IMR-90 (cell line): ENCODE data around the gene PRKCH. TPM values are rescaled to one million over a fixed set of nuclear protein-coding genes. Genes with fewer than 3 reads are reported as not detected.

Experiments
- ATAC-seq: fragments of 200-7000 bp; cut with Tn5 transposase; 2 replicates; pipeline ENCODE4 v1.9.1; 2020; ENCODE audit warnings: low read depth, mild to moderate bottlenecking, moderate library complexity
- BruUV-seq: library from RNA; stranded (reverse); fragments of 400-500 nt; replicated peaks from 2 replicates; lab custom pipeline; 2021; lab: Mats Ljungman, UMichigan
- CTCF ChIA-PET: fragments of 300-600 bp; formaldehyde crosslinking; extraction: SDS; loops from one replicate; lab custom pipeline; 2021; ENCODE audit warnings: antibody characterized with exemption; lab: Yijun Ruan, JAX
- POLR2A ChIA-PET: fragments of 300-600 bp; sonication (Branson Sonifier 250); formaldehyde crosslinking; loops from one replicate; lab custom pipeline; 2022; ENCODE audit warnings: antibody characterized with exemption; ENCODE audit not compliant: unreplicated experiment; lab: Charles Lee
- DNase-seq: peaks from one replicate; pipeline ENCODE4 v3.0.0; 2013
- H2AFZ ChIP-seq: replicated peaks from 2 replicates; pipeline ENCODE3; 2013; ENCODE audit warnings: low read length, mild to moderate bottlenecking; ENCODE audit not compliant: poor library complexity
- H2AK5ac ChIP-seq: 2 replicates; pipeline ENCODE4 v1.6.1; 2013; ENCODE audit warnings: low read depth, low read length, inconsistent platforms
- H2AK9ac ChIP-seq: replicated peaks from 2 replicates; pipeline ENCODE3; 2013; ENCODE audit warnings: mild to moderate bottlenecking, low read depth, low read length, moderate library complexity; ENCODE audit not compliant: poor library complexity
- H2BK120ac ChIP-seq: 2 replicates; pipeline ENCODE4 v1.6.1; 2013; ENCODE audit warnings: low read depth, low read length, inconsistent platforms
- H2BK15ac ChIP-seq: 3 replicates; pipeline ENCODE4 v1.6.1; 2013; ENCODE audit warnings: low read depth, low read length, inconsistent platforms
- H2BK20ac ChIP-seq: 2 replicates; pipeline ENCODE4 v1.6.1; 2013; ENCODE audit warnings: low read depth, mild to moderate bottlenecking, inconsistent platforms, low read length, moderate library complexity
- H2BK5ac ChIP-seq: 2 replicates; pipeline ENCODE4 v1.6.1; 2013; ENCODE audit warnings: mild to moderate bottlenecking, low read depth, low read length, inconsistent platforms; ENCODE audit not compliant: poor library complexity, severe bottlenecking
- H3K14ac ChIP-seq: replicated peaks from 2 replicates; pipeline ENCODE4 v1.6.1; 2013; ENCODE audit warnings: low read depth, low read length, inconsistent platforms
- H3K18ac ChIP-seq: 2 replicates; pipeline ENCODE4 v1.6.1; 2013; ENCODE audit warnings: low read depth, low read length, control low read depth
- H3K23ac ChIP-seq: 2 replicates; pipeline ENCODE4 v1.6.1; 2013; ENCODE audit warnings: low read depth, low read length, inconsistent platforms
- H3K27ac ChIP-seq: 2 replicates; pipeline ENCODE4 v1.5.1; 2013; ENCODE audit warnings: mild to moderate bottlenecking, control low read depth, low read length; ENCODE audit not compliant: insufficient read depth
- H3K27me3 ChIP-seq: 2 replicates; pipeline ENCODE4 v1.6.1; 2013; ENCODE audit warnings: low read length; ENCODE audit not compliant: control insufficient read depth, insufficient read depth
- H3K36me3 ChIP-seq: 2 replicates; pipeline ENCODE4 v1.6.1; 2013; ENCODE audit warnings: low read length, mixed read lengths; ENCODE audit not compliant: control insufficient read depth, insufficient read depth
- H3K4ac ChIP-seq: 2 replicates; pipeline ENCODE4 v1.6.1; 2013; ENCODE audit warnings: low read depth, low read length, inconsistent platforms
- H3K4me1 ChIP-seq: 2 replicates; pipeline ENCODE4 v1.6.1; 2013; ENCODE audit warnings: low read length, mixed read lengths; ENCODE audit not compliant: control insufficient read depth, insufficient read depth
- H3K4me2 ChIP-seq: 2 replicates; pipeline ENCODE4 v1.6.1; 2013; ENCODE audit warnings: low read depth, mild to moderate bottlenecking, control low read depth, low read length, moderate library complexity
- H3K4me3 ChIP-seq: 2 replicates; pipeline ENCODE4 v1.5.1; 2013; ENCODE audit warnings: low read depth, mild to moderate bottlenecking, control low read depth, low read length, moderate library complexity; ENCODE audit not compliant: insufficient read depth
- H3K56ac ChIP-seq: 2 replicates; pipeline ENCODE4 v1.6.1; 2013; ENCODE audit warnings: low read length, inconsistent platforms; ENCODE audit not compliant: insufficient read depth; ENCODE audit errors: extremely low read depth
- H3K79me1 ChIP-seq, 2 experiments: 2 replicates each; pipeline ENCODE4 v1.6.1; 2013; ENCODE audit warnings: low read length in 2 of 2, inconsistent platforms in 1 of 2, low read depth in 1 of 2
- H3K9ac ChIP-seq: 2 replicates; pipeline ENCODE4 v1.6.1; 2013; ENCODE audit warnings: low read depth, low read length, control low read depth
- H3K9me1 ChIP-seq: 2 replicates; pipeline ENCODE4 v1.6.1; 2013; ENCODE audit warnings: low read length, inconsistent platforms; ENCODE audit not compliant: insufficient read depth
- H3K9me3 ChIP-seq: 2 replicates; pipeline ENCODE4 v1.6.1; 2013; ENCODE audit warnings: low read length; ENCODE audit not compliant: control insufficient read depth, insufficient read depth
- H4K20me1 ChIP-seq: 2 replicates; pipeline ENCODE4 v1.6.1; 2013; ENCODE audit warnings: low read length, inconsistent platforms; ENCODE audit not compliant: insufficient read depth
- H4K5ac ChIP-seq: 2 replicates; pipeline ENCODE4 v1.6.1; 2013; ENCODE audit warnings: mild to moderate bottlenecking, low read depth, low read length, control low read depth
- H4K8ac ChIP-seq, 2 experiments: 2 replicates each; pipeline ENCODE4 v1.6.1; 2013; ENCODE audit warnings: low read depth in 2 of 2, low read length in 2 of 2, control low read depth in 1 of 2, inconsistent platforms in 1 of 2
- H4K91ac ChIP-seq: 2 replicates; pipeline ENCODE4 v1.6.1; 2013; ENCODE audit warnings: low read depth, low read length, inconsistent platforms; ENCODE audit not compliant: insufficient read depth
- MAFK ChIP-seq: IDR thresholded peaks from 2 replicates; pipeline ENCODE4 v1.6.1; 2012; ENCODE audit warnings: low read depth, low read length, improper control_type of control experiment
- WGBS, 2 experiments: methylation state at CpG; one replicate each; pipeline versions ENCODE4 v1.1.5 to v1.1.7; 2013; ENCODE audit warnings: missing lambda C conversion rate in 2 of 2; ENCODE audit not compliant: insufficient read length in 1 of 2; ENCODE audit errors: extremely low coverage in 2 of 2; 5-methylcytosine and 5-hydroxymethylcytosine counted together
- dilution Hi-C: fragments of 300-500 bp; cut with HindIII; formaldehyde crosslinking; loops from one replicate; pipeline ENCODE4 v1.14.3; 2018; ENCODE audit warnings: low sequenced_read_pairs; ENCODE audit not compliant: unreplicated experiment
- in situ Hi-C: fragments of 300-500 bp; cut with MboI; formaldehyde crosslinking; loops from 3 replicates; pipeline ENCODE4 v1.14.3; 2019; ENCODE audit warnings: low sequenced_read_pairs, inconsistent platforms, mixed read lengths
- intact Hi-C: fragments of 100-400 bp; cut with micrococcal nuclease; formaldehyde crosslinking; loops from 2 replicates; pipeline ENCODE4 v1.10.0; 2022
- polyA plus RNA-seq, 3 experiments: library from polyadenylated mRNA; depleted of rRNA; stranded (reverse); fragments of >200 nt; gene quantifications; 2 replicates each; pipeline ENCODE4 v1.2.3, GENCODE V29; 2012; ENCODE audit warnings: low replicate concordance in 1 of 3
- total RNA-seq: library from RNA; depleted of rRNA; stranded (reverse); fragments of >200 nt; gene quantifications from 2 replicates; pipeline ENCODE4 v1.2.3, GENCODE V29; 2012

Gene PRKCH
- total and polyA plus RNA-seq, 2 of the 4 experiments (the other 2 are of a cell fraction): 1.6 to 2.3 TPM

DNA sequence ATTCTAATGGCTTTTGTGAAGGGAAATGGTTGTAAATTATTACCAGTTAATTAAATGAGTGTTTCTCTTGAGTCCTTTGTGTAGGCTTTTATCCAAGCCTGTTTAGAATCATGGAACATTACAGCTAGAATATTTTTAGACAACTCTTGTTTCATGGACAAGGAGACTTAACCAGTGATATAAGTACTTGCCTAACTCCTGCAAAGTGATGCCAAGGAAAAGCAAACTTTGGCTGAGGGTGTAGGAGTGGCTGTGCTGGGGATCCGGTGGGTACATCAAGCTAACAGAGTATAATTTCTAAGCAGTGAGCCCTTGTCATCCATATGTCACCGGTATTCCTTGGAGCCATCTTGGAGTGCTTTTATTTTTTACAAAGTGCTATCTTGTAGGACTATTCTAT, 61.5 kb downstream of the PRKCH start:
- POLR2A ChIA-PET: no interaction called here
- dilution Hi-C loops: no loop called here
- H2BK15ac ChIP-seq: no peak overlapping the region
- in situ Hi-C loops: no loop called here
- H3K79me1 ChIP-seq: no peaks in the 10 kb centered on the region
- H3K14ac ChIP-seq: no peak overlapping the region
- H2BK5ac ChIP-seq: no peak overlapping the region
- no CpG with 5 or more reads among the region's 2 CpGs for WGBS, 2 experiments
- ATAC-seq (no peak), DNase-seq (no peak)
- H3K4me1 ChIP-seq: no peaks in the 10 kb centered on the region
- no peak overlapping the region for H3K23ac ChIP-seq
- no peak overlapping the region for H2BK20ac ChIP-seq
- BruUV-seq: no TSS peak
- no peaks in the 10 kb centered on the region for H3K9me1 ChIP-seq
- no peak overlapping the region for H4K8ac ChIP-seq
- no peak overlapping the region for H3K4me2 ChIP-seq
- no peak overlapping the region for H2BK120ac ChIP-seq
- no peak overlapping the region for H3K18ac ChIP-seq
- no peak overlapping the region for H3K56ac ChIP-seq
- H3K9me3 ChIP-seq: no peaks in the 10 kb centered on the region
- peaks cover 43% of the 10 kb centered on the region for H3K27me3 ChIP-seq
- H3K27ac ChIP-seq: no peak overlapping the region
- H4K20me1 ChIP-seq: no peaks in the 10 kb centered on the region
- no peak overlapping the region for H2AK5ac ChIP-seq
- H3K36me3 ChIP-seq: no peaks in the 10 kb centered on the region
- H3K4me3 ChIP-seq: no peak overlapping the region
- H3K4ac ChIP-seq: no peak overlapping the region
- H3K9ac ChIP-seq: no peak overlapping the region
- H4K91ac ChIP-seq: no peak overlapping the region
- intact Hi-C loops: no loop called here
- H2AK9ac ChIP-seq: no peak overlapping the region
- TF ChIP-seq MAFK: no peak
- H2AFZ ChIP-seq: no peak overlapping the region
- H4K5ac ChIP-seq: no peak overlapping the region
- CTCF ChIA-PET: no interaction called here
